ENCODE results near the gene SEMA6B. TPM values are rescaled to one million over a fixed set of nuclear protein-coding genes. Genes with fewer than 3 reads are reported as not detected.
A peak's percentile ranks its signal among the peaks of the same experiment; 100 is the strongest.

Gene SEMA6B
- total RNA-seq, 1 experiment from 2014 or later, result 5.7 TPM

DNA sequence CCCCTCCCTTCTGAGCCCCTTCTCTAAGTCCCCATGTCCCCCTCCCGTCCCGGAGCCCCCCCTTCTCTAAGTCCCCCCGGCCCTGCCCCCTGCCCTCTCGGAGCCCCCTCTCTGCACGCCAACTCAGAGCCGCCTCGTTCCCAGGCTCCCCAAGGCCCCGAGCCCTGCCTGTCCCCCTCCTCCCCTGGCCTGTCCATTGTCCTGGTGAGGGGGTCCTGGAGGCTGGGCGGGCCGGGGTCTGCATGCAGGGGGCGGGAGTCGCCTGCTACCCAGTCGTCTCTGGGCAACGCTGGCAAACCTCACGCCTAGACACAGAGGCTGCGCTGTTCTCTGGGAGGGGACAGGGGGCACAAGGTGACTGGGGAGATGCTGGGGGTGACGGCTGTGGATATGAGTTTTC lies 39.2 kb upstream of the SEMA6B start:
- Histone ChIP-seq H3K27ac (ENCODE audit: low read length) (no peak overlapping the region), H3K4me1 (ENCODE audit: control insufficient read depth, insufficient read depth, low read length) (no peaks in the 10 kb centered on the region), H3K4me3 (ENCODE audit: low read depth in 2 of 2, low read length in 2 of 2) (peak overlapping the region in 1 of 2 experiments; percentile 38; a peak in 2 of 4 replicates), H3K9me3 (ENCODE audit: control insufficient read depth, insufficient read depth, low read depth, low read length) (no peaks in the 10 kb centered on the region), H3K27me3 (ENCODE audit: control insufficient read depth, insufficient read depth, low read length) (no peaks in the 10 kb centered on the region), H3K36me3 (ENCODE audit: control insufficient read depth, insufficient read depth, low read length) (no peaks in the 10 kb centered on the region)
- POLR2A ChIA-PET, result no interaction called here
- no peak for DNase-seq (ENCODE audit: low read depth, low spot score)
- no peak for ATAC-seq
- BruUV-seq (replicated peaks), result no TSS peak
- in situ Hi-C loops (cut with HindIII; ENCODE audit: low pct_unique_long_range_greater_than_20kb, low sequenced_read_pairs), result no loop called here
- TF ChIP-seq, protein P1, sequence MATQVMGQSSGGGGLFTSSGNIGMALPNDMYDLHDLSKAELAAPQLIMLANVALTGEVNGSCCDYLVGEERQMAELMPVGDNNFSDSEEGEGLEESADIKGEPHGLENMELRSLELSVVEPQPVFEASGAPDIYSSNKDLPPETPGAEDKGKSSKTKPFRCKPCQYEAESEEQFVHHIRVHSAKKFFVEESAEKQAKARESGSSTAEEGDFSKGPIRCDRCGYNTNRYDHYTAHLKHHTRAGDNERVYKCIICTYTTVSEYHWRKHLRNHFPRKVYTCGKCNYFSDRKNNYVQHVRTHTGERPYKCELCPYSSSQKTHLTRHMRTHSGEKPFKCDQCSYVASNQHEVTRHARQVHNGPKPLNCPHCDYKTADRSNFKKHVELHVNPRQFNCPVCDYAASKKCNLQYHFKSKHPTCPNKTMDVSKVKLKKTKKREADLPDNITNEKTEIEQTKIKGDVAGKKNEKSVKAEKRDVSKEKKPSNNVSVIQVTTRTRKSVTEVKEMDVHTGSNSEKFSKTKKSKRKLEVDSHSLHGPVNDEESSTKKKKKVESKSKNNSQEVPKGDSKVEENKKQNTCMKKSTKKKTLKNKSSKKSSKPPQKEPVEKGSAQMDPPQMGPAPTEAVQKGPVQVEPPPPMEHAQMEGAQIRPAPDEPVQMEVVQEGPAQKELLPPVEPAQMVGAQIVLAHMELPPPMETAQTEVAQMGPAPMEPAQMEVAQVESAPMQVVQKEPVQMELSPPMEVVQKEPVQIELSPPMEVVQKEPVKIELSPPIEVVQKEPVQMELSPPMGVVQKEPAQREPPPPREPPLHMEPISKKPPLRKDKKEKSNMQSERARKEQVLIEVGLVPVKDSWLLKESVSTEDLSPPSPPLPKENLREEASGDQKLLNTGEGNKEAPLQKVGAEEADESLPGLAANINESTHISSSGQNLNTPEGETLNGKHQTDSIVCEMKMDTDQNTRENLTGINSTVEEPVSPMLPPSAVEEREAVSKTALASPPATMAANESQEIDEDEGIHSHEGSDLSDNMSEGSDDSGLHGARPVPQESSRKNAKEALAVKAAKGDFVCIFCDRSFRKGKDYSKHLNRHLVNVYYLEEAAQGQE (IDR thresholded peaks at IDR 0.05; ENCODE audit: insufficient read depth in 1 of 2, low read depth in 2 of 2, low read length in 1 of 2), result no peak
- no peak for TF ChIP-seq TCF7L2 (IDR thresholded peaks at IDR 0.05; ENCODE audit: low read depth, low read length)
- TF ChIP-seq POLR2AphosphoS5 (IDR thresholded peaks at IDR 0.05; ENCODE audit: low read depth, low read length), result no peak
- TF ChIP-seq SIN3A (IDR thresholded peaks at IDR 0.05; ENCODE audit: borderline replicate concordance, insufficient read depth, low read depth, low read length), result no peak
- TF ChIP-seq, protein P2, sequence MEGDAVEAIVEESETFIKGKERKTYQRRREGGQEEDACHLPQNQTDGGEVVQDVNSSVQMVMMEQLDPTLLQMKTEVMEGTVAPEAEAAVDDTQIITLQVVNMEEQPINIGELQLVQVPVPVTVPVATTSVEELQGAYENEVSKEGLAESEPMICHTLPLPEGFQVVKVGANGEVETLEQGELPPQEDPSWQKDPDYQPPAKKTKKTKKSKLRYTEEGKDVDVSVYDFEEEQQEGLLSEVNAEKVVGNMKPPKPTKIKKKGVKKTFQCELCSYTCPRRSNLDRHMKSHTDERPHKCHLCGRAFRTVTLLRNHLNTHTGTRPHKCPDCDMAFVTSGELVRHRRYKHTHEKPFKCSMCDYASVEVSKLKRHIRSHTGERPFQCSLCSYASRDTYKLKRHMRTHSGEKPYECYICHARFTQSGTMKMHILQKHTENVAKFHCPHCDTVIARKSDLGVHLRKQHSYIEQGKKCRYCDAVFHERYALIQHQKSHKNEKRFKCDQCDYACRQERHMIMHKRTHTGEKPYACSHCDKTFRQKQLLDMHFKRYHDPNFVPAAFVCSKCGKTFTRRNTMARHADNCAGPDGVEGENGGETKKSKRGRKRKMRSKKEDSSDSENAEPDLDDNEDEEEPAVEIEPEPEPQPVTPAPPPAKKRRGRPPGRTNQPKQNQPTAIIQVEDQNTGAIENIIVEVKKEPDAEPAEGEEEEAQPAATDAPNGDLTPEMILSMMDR (IDR thresholded peaks at IDR 0.05), result no peak
- intact Hi-C loops (cut with micrococcal nuclease; ENCODE audit: unreplicated experiment), result no loop called here
- CTCF ChIA-PET, result interaction anchor here (1.1 kb wide), 1 partner anchor 24 kb away, joined by 5 read pairs; no protein-coding TSS in a partner anchor

DNA sequence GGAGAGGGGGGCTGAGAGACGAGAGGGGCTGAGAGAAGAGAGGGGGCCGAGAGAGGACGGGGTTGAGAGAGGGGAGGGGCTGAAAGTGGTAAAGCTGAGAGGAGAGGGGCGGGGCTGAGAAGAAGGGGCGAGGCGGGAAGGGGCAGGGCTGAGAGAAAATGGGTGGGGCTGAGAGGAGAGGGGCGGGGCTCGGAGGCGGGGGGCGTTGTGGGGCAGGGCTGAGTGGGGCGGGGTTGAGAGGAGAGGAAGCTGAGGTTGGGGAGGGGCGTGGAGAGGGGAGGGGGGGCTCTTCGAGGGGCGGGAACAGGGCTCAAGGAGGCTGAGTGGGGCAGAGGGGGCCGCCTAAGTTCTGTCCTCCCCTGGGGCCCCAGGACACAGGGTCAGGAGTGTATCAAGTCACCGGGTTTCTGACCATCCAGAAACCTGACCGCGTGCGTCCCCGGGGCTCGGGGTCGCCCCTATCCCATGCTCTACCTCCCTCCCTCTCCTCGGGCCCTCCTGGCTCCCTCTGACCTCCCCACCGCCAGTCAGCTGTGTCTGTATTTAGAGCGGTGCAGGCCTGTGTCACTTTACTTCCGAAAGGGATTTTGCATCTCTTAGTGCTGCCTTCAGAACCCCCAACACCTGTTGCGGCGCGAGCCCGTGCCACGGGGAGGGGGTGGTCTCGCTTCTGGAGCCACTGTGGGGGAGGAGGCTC lies 38.6 kb upstream of the SEMA6B start:
- intact Hi-C loops (cut with micrococcal nuclease; ENCODE audit: unreplicated experiment) (no loop called here), in situ Hi-C loops (cut with HindIII; ENCODE audit: low pct_unique_long_range_greater_than_20kb, low sequenced_read_pairs) (no loop called here)
- Histone ChIP-seq H3K4me1 (ENCODE audit: control insufficient read depth, insufficient read depth, low read length) (no peaks in the 10 kb centered on the region), H3K36me3 (ENCODE audit: control insufficient read depth, insufficient read depth, low read length) (no peaks in the 10 kb centered on the region), H3K9me3 (ENCODE audit: control insufficient read depth, insufficient read depth, low read depth, low read length) (no peaks in the 10 kb centered on the region), H3K27ac (ENCODE audit: low read length) (no peak overlapping the region), H3K27me3 (ENCODE audit: control insufficient read depth, insufficient read depth, low read length) (no peaks in the 10 kb centered on the region), H3K4me3 (ENCODE audit: low read depth in 2 of 2, low read length in 2 of 2) (peak overlapping the region; percentile 24 to 38)
- no TSS peak for BruUV-seq (replicated peaks)
- ATAC-seq (peak; percentile 84), DNase-seq (ENCODE audit: low read depth, low spot score) (no peak)
- POLR2A ChIA-PET, result no interaction called here
- TF ChIP-seq, protein P2 (IDR thresholded peaks at IDR 0.05), result no peak
- TF ChIP-seq, protein P1 (IDR thresholded peaks at IDR 0.05; ENCODE audit: insufficient read depth in 1 of 2, low read depth in 2 of 2, low read length in 1 of 2), result no peak
- TF ChIP-seq POLR2AphosphoS5 (IDR thresholded peaks at IDR 0.05; ENCODE audit: low read depth, low read length), result no peak
- no peak for TF ChIP-seq SIN3A (IDR thresholded peaks at IDR 0.05; ENCODE audit: borderline replicate concordance, insufficient read depth, low read depth, low read length)
- TF ChIP-seq TCF7L2 (IDR thresholded peaks at IDR 0.05; ENCODE audit: low read depth, low read length), result no peak
- CTCF ChIA-PET, result interaction anchor here (1.1 kb wide), 1 partner anchor 25 kb away, joined by 5 read pairs; no protein-coding TSS in a partner anchor

Data from Panc1 (cell line).